Natural killer cell (primary cell): Measurements from ENCODE around the gene MASP2. TPM values are rescaled to one million over a fixed set of nuclear protein-coding genes. Genes with fewer than 3 reads are reported as not detected.

ENCODE experiments used
- ATAC-seq, 3 donors: fragments of 150-1000 bp in 2 of 3; fragments of 200-7000 bp in 1 of 3; cut with Tn5 transposase; 1 replicate in 1 of 3; 2 replicates in 2 of 3; pipeline ENCODE4 v1.10.0; 2021; ENCODE audit warnings: mild to moderate bottlenecking in 2 of 3, moderate library complexity in 2 of 3
- DNase-seq, 2 donors: peaks; one replicate each; pipeline versions ENCODE4 v3.0.0 to v3.0.0-alpha.2; 2013 to 2021; ENCODE audit warnings: mixed read lengths in 1 of 2
- H3K27ac ChIP-seq: one replicate; pipeline ENCODE4 v1.5.1; 2013; ENCODE audit warnings: mild to moderate bottlenecking, low read length
- H3K27me3 ChIP-seq: one replicate; pipeline ENCODE4 v1.6.1; 2013; ENCODE audit warnings: low read length; ENCODE audit not compliant: control insufficient read depth, insufficient read depth
- H3K36me3 ChIP-seq: one replicate; pipeline ENCODE4 v1.6.1; 2013; ENCODE audit warnings: low read length; ENCODE audit not compliant: control insufficient read depth, insufficient read depth
- H3K4me1 ChIP-seq: one replicate; pipeline ENCODE4 v1.6.1; 2013; ENCODE audit warnings: low read length; ENCODE audit not compliant: control insufficient read depth, insufficient read depth
- H3K4me3 ChIP-seq: one replicate; pipeline ENCODE4 v1.5.1; 2013; ENCODE audit warnings: low read length
- H3K9me3 ChIP-seq: one replicate; pipeline ENCODE4 v1.6.1; 2013; ENCODE audit warnings: low read length; ENCODE audit not compliant: control insufficient read depth, insufficient read depth
- H3K27ac Mint-ChIP-seq, 2 donors: one replicate each; pipeline ENCODE4 v1.8.0; 2022; ENCODE audit warnings: mild to moderate bottlenecking in 2 of 2, mixed read lengths in 2 of 2, moderate library complexity in 1 of 2
- H3K27me3 Mint-ChIP-seq, 2 donors: one replicate each; pipeline ENCODE4 v1.8.0; 2022; ENCODE audit warnings: low read depth in 2 of 2, mixed read lengths in 2 of 2
- H3K36me3 Mint-ChIP-seq: one replicate; pipeline ENCODE4 v1.8.0; 2022; ENCODE audit warnings: mixed read lengths
- H3K4me1 Mint-ChIP-seq, 2 donors: one replicate each; pipeline ENCODE4 v1.8.0; 2022; ENCODE audit warnings: mixed read lengths in 2 of 2
- H3K4me3 Mint-ChIP-seq: one replicate; pipeline ENCODE4 v1.8.0; 2022; ENCODE audit warnings: mild to moderate bottlenecking, moderate library complexity, mixed read lengths
- H3K9me3 Mint-ChIP-seq, 2 donors: one replicate each; pipeline ENCODE4 v1.8.0; 2022; ENCODE audit warnings: mixed read lengths in 2 of 2
- CTCF ChIP-seq: fragments of 200-600 bp; IDR thresholded peaks from one replicate; pipeline ENCODE4 v1.8.0; 2022; ENCODE audit warnings: antibody characterized with exemption
- WGBS: methylation state at CpG from one replicate; pipeline ENCODE4 v1.1.7; 2013; ENCODE audit warnings: missing lambda C conversion rate; ENCODE audit not compliant: insufficient coverage; 5-methylcytosine and 5-hydroxymethylcytosine counted together
- intact Hi-C: fragments of 100-400 bp; cut with micrococcal nuclease; formaldehyde crosslinking; loops from one replicate; pipeline ENCODE4 v1.14.2; 2022
- total RNA-seq, 4 donors: library from RNA; stranded (reverse); fragments of 120-200 nt in 1 of 4; gene quantifications; one replicate each; pipeline versions ENCODE4 v1.2.3 to v1.2.4, GENCODE V29; 2013 to 2022

Gene MASP2
- total RNA-seq, 3 donors from 2014 or later (not counting 1 experiment from before 2014, with no cell fraction given), result 0.16 to 0.20 TPM; not detected in 1

GRCh38 chr1:11059968-11060830, 13.2 kb upstream of the MASP2 start, which contains the start of gene SRM:
SRM (minus strand) TSS chr1:11060018; CDS start chr1:11059943, 75 bp downstream.
- H3K4me1 ChIP-seq, result peaks cover 47% of the 10 kb centered on the region
- H3K9me3 Mint-ChIP-seq, result no peaks in the 10 kb centered on the region
- under 1% methylated on average over 81 of the region's 83 CpGs for WGBS
- no peaks in the 10 kb centered on the region for H3K27me3 ChIP-seq
- peak within 1 kb of the TSS; percentile 92 for H3K4me3 Mint-ChIP-seq
- H3K27ac Mint-ChIP-seq, result peak within 1 kb of the TSS; percentile 86 to 90
- H3K4me1 Mint-ChIP-seq, result peaks cover 30 to 41% of the 10 kb centered on the region in 2 donors
- intact Hi-C loops, result loop anchor here (1.0 to 2.0 kb wide), 2 partner anchors 23 to 39 kb away; partner anchors contain the start of gene EXOSC10
- no peaks in the 10 kb centered on the region for H3K36me3 Mint-ChIP-seq
- ATAC-seq (peak; percentile 93 to 98 (median 93)), DNase-seq (peak; percentile 92 to 95)
- peak within 1 kb of the TSS; percentile 75 for H3K4me3 ChIP-seq
- H3K36me3 ChIP-seq, result peaks cover 10% of the 10 kb centered on the region
- peak; percentile 36 for TF ChIP-seq CTCF
- H3K27me3 Mint-ChIP-seq, result no peaks in the 10 kb centered on the region
- peak within 1 kb of the TSS; percentile 28 for H3K27ac ChIP-seq
- H3K9me3 ChIP-seq, result no peaks in the 10 kb centered on the region

- DNase-seq, result peak in 1 of 2 donors; percentile 30
- peak in 1 of 3 donors; percentile 2 for ATAC-seq
- H3K9me3 Mint-ChIP-seq, result no peaks in the 10 kb centered on the region
- peak overlapping the region; percentile 34 to 90 for H3K27ac Mint-ChIP-seq
- H3K4me3 ChIP-seq, result peak overlapping the region; percentile 34
- no peaks in the 10 kb centered on the region for H3K36me3 Mint-ChIP-seq
- peaks cover 47% of the 10 kb centered on the region for H3K4me1 ChIP-seq
- no peaks in the 10 kb centered on the region for H3K27me3 Mint-ChIP-seq
- peak overlapping the region; percentile 91 for H3K4me3 Mint-ChIP-seq
- H3K36me3 ChIP-seq, result peaks cover 6% of the 10 kb centered on the region
- WGBS, result 4% methylated on average over 71 of the region's 72 CpGs
- no peak overlapping the region for H3K27ac ChIP-seq
- intact Hi-C loops, result no loop called here
- peaks cover 30 to 41% of the 10 kb centered on the region in 2 donors for H3K4me1 Mint-ChIP-seq
- H3K9me3 ChIP-seq, result no peaks in the 10 kb centered on the region
- TF ChIP-seq CTCF, result no peak
- no peaks in the 10 kb centered on the region for H3K27me3 ChIP-seq
Measured at GRCh38 chr1:11059155-11059967, 12.3 kb upstream of the MASP2 start.

- 74% methylated on average over 28 of the region's 28 CpGs for whole genome bisulfite sequencing
- Histone ChIP-seq H3K27ac (no peak overlapping the region), H3K4me3 (peak overlapping the region; percentile 34), H3K4me1 (peaks cover 44% of the 10 kb centered on the region), H3K36me3 (peaks cover 4% of the 10 kb centered on the region), H3K27me3 (no peaks in the 10 kb centered on the region), H3K9me3 (no peaks in the 10 kb centered on the region)
- H3K4me3 Mint-ChIP-seq, result peak overlapping the region; percentile 91
- peaks cover 30 to 41% of the 10 kb centered on the region in 2 donors for H3K4me1 Mint-ChIP-seq
- H3K36me3 Mint-ChIP-seq, result no peaks in the 10 kb centered on the region
- DNase-seq, result no peak
- intact Hi-C loops, result no loop called here
- no peak for ATAC-seq
- H3K27ac Mint-ChIP-seq, result peak overlapping the region; percentile 34 to 90
- no peak for TF ChIP-seq CTCF
- no peaks in the 10 kb centered on the region for H3K9me3 Mint-ChIP-seq
- H3K27me3 Mint-ChIP-seq, result no peaks in the 10 kb centered on the region
Measured at GRCh38 chr1:11058595-11059154, 11.6 kb upstream of the MASP2 start.
